Stimulated activated CD8-positive, alpha-beta memory T cell treated with anti-CD3 and anti-CD28 coated beads, Interleukin-15, amount 100 ng/mL, for 4 hours (primary cell): ENCODE data around the gene KSR2.
"Not testable (repeated sequence)": the region's sequence is repeated elsewhere in the genome, so short reads cannot be mapped to it uniquely, and the experiment has no call there.

ENCODE experiments used
- DNase-seq, 2 donors: peaks; one replicate each; pipeline ENCODE4 v3.0.0-alpha.2; 2020; ENCODE audit warnings: low read depth in 2 of 2

Gene KSR2

DNA sequence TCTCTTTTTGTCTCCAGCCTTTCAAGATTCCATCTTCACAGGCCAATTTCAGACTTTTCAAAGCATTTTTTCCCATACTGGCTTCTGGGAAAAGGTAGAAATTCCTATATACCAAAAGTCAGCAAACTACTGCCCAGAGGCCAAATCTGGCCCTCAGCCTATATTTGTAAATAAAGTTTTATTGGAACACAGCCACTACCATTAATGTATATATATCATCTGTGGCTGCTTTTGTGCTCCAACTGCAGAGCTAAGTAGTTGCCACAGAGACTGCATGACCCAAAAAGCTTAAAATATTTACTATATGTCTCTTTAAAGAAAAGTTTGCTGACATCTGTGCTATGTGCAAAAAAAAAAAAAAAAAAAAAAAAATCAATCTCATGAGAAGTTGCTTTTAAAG, 76.3 kb downstream of the KSR2 start:
- DNase-seq: no peak

DNA sequence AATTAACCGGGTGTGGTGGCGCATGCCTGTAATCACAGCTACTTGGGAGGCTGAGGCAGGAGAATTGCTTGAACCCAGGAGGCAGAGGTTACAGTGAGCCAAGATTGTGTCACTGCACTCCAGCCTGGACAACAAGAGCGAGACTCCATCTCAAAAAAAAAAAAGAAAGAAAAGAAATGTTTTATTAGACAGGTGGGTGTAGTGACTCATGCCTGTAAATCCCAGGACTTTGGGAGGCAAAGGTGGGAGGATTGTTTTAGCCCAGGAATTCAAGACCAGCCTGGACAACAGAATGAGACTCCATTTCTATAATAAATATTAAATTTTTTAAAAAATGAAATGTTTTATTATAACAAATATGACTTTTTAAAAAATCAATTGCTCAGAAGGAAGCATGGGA, 77.5 kb downstream of the KSR2 start:
- not testable (repeated sequence) for DNase-seq

DNA sequence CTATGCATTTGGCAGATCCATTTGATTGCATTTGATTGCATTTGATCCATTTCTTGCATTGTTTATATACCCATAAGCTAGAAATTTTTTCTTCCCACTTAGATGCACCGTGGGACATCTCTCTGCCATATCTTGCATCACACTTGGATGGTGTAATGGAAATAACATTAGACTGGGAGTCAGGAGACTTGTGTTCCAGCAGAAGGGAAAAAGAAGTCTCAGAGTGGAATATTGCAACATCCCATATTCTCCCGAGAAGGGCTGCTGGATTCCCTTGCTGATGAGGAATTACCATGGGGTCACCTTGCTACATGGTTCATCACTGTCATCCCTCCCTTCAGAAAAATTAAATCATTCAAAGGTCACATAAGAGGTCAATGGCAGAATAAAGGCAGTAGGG, 78.1 kb downstream of the KSR2 start:
- no peak for DNase-seq

DNA sequence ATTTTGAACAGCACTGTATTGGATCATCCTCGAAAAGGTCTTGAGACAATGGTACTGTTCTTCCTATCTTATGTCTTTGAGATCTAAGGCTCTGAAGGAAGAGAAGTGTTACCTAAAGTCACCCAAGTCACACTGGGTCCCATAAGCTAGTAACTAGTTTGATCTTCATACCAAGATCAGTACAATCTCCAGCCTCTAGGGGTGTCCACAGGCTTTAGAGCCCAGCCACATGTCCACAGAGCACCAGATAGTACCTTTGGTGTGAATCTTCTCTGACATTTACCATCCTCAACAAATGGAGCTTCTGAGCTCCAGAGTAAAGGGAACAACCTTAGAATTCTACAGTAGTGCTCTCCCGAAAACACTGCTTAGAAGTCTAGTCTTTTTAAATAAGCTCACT, 78.7 kb downstream of the KSR2 start:
- DNase-seq: no peak

DNA sequence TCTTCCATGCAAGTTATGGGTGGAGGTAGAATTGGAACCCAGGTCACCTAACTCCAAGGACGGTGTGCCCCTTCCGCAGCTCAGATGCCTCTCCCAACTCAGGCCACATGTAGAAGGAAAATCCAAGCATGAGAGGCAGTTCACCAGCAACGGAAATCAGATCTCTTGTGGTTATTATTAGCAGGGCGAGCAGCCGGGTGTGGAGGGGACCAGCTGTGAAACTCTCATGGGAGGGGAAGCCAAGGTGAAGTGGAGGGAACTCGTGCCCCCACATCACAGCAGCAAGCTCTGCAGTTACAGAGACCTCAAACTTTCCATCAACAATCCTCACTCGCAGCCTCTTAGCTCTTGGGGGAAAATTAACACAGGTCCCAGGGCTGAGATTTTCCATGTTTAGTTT, 79.7 kb downstream of the KSR2 start:
- no peak for DNase-seq

DNA sequence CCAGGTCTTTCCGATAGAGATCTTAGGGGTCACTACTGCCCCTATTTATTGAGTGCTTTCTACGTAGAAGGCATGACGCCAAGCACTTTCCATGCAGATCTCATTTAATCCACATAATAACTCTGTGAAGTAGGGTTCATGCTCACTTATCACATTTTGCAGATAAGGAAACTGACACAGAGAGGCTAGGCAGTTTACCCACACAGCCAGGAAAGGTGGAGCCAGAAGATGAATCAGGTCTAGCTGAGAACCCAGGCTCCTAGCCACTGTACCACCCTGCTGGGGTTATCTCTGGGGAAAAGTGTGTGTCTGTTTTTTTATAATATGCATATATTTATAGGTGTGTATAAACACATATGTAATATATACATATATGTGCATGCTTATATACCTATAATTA, 83.6 kb downstream of the KSR2 start:
- no peak for DNase-seq

DNA sequence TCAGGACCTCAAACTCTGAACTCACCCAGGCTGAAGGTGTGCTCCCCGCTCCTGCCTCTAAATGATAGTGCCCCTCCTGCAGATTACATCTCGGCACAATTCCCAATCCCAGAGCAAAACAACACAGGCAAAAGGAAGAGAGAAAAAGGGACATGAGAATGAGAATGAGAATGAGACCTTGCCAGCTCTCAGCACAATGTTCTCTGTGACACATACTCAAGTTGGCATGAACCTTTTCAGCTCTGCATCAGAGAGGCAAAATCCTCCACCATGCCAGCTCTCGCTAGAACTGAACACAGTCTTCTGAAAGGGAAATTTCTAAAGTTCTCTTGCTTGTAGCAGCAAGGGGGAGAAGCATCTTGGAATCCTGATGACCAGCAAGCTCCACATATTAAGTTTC, 84.6 kb downstream of the KSR2 start:
- no peak for DNase-seq

DNA sequence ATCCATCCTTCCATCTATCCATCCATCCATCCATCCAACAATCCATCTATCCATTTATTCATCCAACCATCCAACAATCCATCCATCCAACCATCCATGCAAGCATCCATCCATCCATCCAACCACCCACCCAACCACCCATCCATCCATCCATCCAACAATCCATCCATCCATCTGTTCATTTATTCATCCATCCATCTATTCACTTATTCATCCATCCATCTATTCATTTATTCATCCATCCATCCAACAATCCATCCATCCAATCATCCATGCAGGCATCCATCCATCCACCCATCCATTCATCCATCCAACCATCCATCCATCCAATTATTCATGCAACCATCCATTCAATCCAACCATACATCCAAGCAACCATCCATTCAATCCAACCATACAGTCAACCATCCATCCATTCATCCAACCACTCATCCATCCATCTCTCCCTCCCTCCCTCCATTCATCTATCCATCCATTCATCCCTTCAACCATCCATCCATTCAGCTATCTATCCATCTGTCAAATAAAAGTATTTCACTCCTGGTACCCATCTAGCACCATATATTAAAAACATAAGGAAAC, 86.1 kb downstream of the KSR2 start:
- no peak for DNase-seq

DNA sequence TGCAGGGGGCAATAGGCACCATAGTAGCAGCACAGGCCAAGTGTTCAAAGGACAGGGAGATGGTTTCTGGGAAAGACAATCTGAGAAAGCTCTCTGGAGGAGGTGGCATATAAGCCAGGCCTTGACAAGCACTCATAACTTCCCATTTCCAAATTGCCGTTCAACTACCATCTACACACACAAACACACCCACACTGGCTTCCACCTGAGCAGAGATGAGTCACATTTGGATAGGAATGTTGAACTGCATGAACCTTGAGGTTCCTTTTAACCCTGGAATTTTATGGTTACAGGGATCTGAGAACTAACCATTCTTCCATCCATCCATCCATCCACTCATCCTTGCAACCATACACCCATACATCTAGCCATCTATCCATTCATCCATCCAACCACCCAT, 86.6 kb downstream of the KSR2 start:
- DNase-seq: no peak

DNA sequence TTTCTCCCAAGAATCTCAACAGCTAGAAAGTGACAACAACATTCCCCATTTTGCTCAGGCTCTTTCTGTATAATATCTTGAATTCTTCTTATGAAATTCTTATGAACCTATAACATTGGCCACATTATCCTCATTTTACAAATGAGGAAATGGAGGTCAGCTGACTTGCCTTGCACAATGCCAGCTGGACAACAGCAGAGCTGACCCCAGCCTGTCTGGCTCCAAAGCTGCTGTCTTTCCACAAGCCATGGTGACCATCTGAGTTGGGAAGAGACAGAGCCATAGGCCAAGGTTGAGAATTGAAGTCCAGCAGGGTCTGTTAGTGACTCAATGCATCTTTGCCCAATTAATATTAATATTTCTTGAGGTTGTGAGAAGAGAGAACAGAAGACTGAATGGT, 87.3 kb downstream of the KSR2 start:
- no peak for DNase-seq

DNA sequence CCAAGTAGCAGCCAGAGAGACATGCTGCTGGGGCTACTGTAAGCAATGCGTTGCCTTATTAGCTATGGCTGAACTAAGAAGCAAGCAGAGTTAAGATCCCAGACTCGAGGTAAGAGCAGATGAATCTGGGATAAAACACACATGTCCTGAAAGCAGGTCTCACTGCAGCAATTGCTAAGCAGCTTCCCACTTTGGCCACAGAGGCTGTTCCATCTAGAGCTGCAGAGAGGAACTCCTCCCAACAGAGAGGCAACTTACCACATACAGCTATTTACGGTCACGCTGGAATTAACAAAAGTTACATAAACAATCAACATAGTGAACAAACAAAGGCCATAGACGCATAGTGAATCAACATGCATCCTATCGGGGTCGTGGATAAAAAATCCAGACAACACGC, 90.2 kb downstream of the KSR2 start:
- DNase-seq: no peak

DNA sequence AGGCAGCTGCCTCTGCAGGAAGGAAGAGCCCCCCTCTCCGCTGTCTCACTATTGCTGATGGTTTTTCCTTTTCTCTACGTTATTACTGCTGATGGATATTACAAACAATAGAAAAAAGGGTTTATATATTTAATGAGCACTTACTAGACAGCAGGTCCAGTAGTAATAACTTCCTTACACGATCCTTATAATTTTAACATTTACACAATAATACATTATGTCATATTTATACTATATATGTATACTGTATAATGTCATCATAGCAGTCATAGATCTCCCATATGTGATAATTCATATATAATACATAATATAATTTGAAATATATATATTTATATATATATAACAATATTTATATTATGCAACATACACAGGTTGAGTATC, 92.4 kb downstream of the KSR2 start:
- no peak for DNase-seq

DNA sequence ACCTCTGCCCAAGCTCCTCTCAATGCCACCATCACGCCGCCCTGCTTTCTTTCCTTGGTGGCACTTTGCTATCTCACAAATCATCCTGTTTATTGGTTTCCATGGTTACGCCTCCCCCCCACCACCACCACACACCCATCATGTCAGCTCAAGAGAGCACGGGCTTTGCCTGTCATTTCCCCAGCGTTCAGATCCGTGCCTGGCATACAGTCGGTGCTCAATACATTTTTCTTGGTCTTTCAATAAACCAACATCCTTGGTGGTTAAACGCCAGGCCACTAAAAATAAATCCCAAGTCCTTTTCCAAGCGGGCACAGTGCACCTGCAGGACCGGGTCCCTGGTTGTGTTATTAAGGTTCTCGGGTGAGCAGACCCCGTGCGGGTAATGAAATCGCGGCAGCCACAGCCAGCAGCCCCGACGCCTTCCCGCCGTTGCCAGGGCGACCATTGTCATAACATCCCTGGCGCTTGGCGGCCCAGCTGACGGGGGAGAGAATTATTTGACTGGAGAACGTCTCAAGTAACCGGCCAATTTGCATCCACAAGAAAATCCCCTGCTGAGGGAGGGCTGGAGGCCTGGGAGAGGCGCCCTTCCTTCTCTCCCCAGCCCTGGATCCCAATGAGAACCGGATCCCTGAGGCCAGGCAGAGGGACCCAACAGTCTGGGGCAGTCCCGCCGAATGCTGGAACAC, 92.9 kb downstream of the KSR2 start:
- DNase-seq: no peak

DNA sequence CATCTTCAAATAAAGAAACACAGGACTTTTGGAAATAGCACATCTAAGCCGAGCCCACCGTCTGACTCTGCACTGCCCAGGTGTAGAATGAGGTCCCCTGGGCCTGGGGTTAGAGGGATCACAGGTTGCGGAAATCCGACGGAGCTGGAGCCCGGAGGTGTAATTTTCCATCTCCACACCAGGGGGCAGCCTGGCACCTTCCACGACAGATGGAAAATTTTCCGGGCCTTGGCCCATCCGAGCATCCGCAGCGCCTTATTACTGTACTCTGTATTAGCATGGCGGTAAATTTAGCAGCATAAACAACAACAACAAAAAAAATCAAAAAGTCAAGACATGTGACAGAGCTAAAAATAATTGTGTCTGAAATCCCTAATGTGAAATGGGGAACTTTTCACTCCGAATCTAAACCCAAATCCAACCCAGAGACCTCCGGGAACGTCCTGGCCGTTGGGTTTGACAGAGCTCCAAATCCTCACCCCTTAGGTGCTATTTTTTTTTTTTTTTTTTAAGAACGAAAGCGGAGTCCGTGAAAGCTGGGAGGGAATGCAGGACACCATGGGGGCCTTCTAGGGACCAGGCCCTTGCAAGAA, 93.9 kb downstream of the KSR2 start:
- DNase-seq: peak in 1 of 2 donors; percentile 14

DNA sequence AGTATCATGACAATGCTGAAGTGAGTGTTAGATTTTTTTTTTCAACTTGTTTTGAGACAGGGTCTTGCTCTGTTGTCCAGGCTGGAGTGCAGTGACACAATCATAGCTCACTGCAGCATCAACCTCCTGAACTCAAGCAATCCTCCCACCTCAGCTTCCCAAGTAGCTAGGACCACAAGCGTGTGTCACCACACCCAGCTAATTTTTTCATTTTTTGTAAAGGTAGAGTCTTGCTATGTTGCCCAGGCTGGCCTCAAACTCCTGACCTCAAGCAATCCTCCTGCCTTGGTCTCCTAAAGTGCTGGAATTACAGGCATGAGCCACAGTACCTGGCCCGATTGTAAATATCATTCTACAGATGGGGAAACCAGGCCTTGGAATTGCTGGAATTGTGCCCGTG, 94.6 kb downstream of the KSR2 start:
- not testable (repeated sequence) for DNase-seq

DNA sequence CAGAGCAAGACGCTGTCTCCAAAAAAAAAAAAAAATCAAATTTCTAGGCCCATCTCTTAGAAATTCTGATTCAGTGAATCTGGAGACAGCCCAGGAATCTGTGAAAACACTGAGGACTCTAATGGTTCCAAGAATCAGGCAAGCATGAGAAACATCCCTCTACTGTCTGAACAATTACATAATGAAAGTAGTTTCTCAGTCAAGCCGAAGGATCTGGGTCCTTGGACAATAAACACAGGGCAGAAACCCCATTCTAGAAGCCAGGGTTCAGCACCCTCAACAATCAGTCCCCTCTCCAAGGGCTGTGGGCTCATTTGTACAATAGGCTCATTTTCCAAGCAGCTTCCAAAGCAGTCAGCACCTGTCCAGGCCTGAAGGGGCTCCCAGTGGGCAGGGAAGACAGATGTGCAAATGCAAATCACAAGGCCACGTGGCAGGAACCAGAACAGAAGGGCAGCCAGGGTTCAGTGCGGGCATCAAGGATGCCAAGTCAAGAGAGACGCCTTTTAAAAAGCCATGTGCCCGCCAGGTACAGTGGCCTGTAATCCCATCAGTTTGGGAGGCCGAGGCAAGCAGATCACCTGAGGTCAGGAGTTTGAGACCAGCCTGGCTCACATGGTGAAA, 96.1 kb downstream of the KSR2 start:
- no peak for DNase-seq

DNA sequence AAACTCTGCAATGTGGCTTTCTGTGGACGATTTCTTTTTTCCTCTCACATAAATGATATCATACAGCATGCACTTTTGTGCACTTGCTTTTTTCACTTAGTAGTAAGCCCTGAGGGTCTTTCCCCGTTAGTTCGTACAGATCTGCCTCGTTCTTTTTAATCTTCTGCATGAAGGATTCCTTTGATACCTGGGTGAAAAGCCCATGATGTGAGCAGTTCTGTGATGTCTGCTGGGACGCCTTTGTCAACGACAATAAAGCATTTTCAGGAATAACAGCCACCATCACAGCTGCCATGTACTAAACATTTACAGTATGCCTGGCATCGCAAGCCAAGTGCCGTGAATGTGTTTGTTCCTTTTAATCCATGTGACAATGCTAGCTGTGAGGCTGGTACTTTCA, 99.2 kb downstream of the KSR2 start:
- DNase-seq: no peak

DNA sequence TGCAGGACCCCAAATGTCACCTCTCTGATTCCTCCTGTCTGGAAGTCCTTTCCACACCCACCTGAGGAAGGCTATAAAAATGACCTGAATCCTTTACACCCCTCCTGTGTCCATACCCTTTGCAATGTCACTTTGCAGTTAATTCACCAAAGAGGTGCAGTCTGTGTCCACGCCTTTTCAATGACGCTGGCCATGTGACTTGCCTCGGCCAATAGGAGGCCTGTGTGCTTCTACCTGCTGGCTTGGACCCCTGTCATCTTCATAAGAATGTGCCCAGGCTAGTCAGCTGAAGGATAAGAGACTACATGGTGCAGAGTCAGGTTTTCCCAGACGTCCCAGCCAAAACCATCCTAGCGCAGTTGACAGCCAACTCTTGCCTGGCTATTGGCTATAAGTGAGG, 101.4 kb downstream of the KSR2 start:
- no peak for DNase-seq

DNA sequence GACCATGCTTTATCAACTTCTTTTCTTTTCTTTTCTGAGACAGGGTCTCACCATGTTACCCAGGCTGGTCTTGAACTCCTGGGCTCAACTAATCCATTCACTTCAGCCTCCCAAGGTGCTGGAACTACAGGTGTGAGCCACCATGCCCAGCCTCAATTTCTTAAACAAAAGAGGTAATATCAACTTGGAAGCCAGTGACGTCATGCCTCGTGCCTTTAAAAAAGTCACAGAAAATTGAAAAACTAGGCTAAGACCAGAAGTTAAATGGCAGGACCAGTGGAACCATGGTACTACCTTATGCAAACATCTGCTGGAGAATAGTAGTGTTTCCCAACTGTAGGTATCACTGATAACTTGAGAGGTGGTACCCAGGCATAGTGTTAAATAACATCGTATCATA, 103.3 kb downstream of the KSR2 start:
- no peak for DNase-seq

DNA sequence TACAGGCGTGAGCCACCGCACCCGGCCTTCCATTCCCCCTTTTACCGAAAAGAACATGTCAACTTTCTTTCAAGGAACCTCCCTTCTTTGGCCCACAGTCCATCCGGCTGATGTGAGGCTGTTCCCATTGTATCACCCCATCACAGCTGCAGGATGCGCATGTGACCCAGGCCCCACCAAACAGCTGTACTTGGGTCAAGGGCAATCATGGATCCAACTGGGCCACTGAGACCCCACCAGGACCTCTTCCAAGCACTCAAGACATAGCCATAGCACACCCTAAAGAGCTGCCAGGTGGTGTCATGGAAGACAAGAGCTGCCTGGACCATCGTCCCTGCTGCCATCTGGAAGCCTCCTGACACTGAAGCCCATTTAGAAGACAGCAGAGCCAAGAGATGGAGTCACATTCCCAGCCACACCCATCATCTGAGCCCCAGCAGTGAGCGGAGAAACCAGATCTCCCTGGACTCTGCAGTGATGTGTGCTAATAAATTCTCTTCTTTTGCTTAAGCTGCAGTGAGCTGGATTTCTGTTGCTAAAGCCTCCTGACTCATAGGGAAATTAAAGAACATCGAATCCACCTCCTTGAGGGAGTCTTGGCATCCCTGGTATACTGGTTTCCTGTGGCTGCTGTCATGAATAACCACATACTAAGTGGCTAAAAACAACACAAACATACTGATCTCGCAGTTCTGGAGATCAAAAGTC, 105.6 kb downstream of the KSR2 start:
- no peak for DNase-seq

DNA sequence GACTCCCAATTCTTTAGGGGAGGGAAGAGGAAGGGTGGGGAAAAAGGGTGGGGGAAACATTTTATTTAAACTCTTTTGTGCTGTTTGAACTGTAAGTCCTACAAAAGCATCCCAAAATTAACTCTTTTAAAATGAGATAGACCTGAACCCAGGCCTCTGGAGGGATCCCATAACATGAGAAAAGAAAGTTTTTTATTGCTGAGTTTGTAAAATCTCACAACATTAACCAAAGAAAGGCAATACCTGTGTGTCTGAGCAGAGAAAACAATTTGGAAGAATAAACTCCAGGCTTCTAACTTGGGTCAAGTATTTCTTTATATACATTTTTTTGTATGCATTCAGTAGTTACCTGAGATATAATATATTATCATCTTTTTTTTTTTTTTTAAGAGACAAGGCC, 107.1 kb downstream of the KSR2 start:
- DNase-seq: no peak

DNA sequence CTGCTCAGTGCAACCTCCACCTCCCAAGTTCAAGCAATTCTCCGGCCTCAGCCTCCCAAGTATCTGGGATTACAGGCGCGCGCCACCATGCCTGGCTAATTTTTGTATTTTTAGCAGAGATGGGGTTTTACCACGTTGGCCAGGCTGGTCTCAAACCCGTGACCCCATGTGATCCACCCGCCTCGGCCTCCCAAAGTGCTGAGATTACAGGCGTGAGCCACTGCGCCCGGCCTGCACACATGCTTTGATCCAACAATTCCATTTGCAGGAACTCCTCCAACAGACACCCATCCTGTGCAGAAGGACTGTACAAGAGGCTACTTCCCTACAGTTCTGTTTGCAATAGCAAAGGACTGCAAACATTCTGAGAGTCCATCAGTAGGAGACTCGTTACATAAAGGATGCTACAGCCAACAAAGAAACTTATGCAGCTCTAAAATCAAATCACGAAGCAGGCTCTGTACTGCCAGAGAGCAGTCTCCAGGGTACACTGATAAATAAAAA, 108.0 kb downstream of the KSR2 start:
- DNase-seq: not testable (repeated sequence)
